Hepatocyte (in vitro differentiated cells): ENCODE data around the gene PTPRE. TPM values are rescaled to one million over a fixed set of nuclear protein-coding genes. Genes with fewer than 3 reads are reported as not detected.
A peak's percentile ranks its signal among the peaks of the same experiment; 100 is the strongest.

Experiments
- DNase-seq: peaks from one replicate; pipeline ENCODE4 v3.0.0-alpha.2; 2016; ENCODE audit warnings: low spot score
- H2AFZ ChIP-seq: fragments of 200-600 bp; sonication (generic); 2 replicates; pipeline ENCODE4 v1.6.0; 2016; ENCODE audit warnings: antibody characterized with exemption, mild to moderate bottlenecking
- H3K27ac ChIP-seq: fragments of 200-600 bp; sonication (generic); 2 replicates; pipeline ENCODE4 v1.5.1; 2016; ENCODE audit warnings: mild to moderate bottlenecking
- H3K27me3 ChIP-seq: fragments of 200-600 bp; sonication (generic); 2 replicates; pipeline ENCODE4 v1.6.1; 2016
- H3K36me3 ChIP-seq: fragments of 200-600 bp; sonication (generic); replicated peaks from 2 replicates; pipeline ENCODE4 v1.5.1; 2016; ENCODE audit warnings: low read depth; ENCODE audit not compliant: insufficient read depth
- H3K4me1 ChIP-seq: fragments of 200-600 bp; sonication (generic); 2 replicates; pipeline ENCODE4 v1.5.1; 2016; ENCODE audit warnings: mild to moderate bottlenecking, moderate library complexity; ENCODE audit not compliant: insufficient read depth
- H3K4me2 ChIP-seq: fragments of 200-600 bp; sonication (generic); 2 replicates; pipeline ENCODE4 v1.6.0; 2016
- H3K4me3 ChIP-seq: fragments of 200-600 bp; sonication (generic); 2 replicates; pipeline ENCODE4 v1.5.1; 2016; ENCODE audit warnings: mild to moderate bottlenecking
- H3K79me2 ChIP-seq: fragments of 200-600 bp; sonication (generic); 2 replicates; pipeline ENCODE4 v1.6.0; 2017; ENCODE audit warnings: mild to moderate bottlenecking
- H3K9me2 ChIP-seq: fragments of 200-600 bp; sonication (generic); replicated peaks from 2 replicates; pipeline ENCODE4 v1.6.0; 2017; ENCODE audit warnings: mild to moderate bottlenecking; ENCODE audit not compliant: insufficient read depth
- H3K9me3 ChIP-seq: fragments of 200-600 bp; sonication (generic); 2 replicates; pipeline ENCODE4 v1.5.1; 2016; ENCODE audit warnings: low read depth, mild to moderate bottlenecking
- H4K20me1 ChIP-seq: fragments of 200-600 bp; sonication (generic); 2 replicates; pipeline ENCODE4 v1.6.0; 2016; ENCODE audit warnings: mild to moderate bottlenecking; ENCODE audit not compliant: insufficient read depth, poor library complexity, severe bottlenecking
- CTCF ChIP-seq: fragments of 200-600 bp; sonication (generic); IDR thresholded peaks from 2 replicates; pipeline ENCODE4 v1.5.1; 2016; ENCODE audit warnings: antibody characterized with exemption, mild to moderate bottlenecking; ENCODE audit not compliant: poor library complexity
- EZH2 ChIP-seq: fragments of 200-600 bp; sonication (generic); IDR thresholded peaks from 2 replicates; pipeline ENCODE4 v1.6.1; 2016; ENCODE audit warnings: antibody characterized with exemption, mild to moderate bottlenecking, borderline replicate concordance
- EZH2phosphoT487 ChIP-seq: fragments of 200-600 bp; sonication (generic); IDR thresholded peaks from one replicate; pipeline ENCODE4 v1.6.1; 2018; ENCODE audit warnings: antibody characterized with exemption, mild to moderate bottlenecking, low read depth, moderate library complexity; ENCODE audit not compliant: unreplicated experiment, severe bottlenecking
- WGBS: methylation state at CpG from one replicate; pipeline ENCODE4 v1.1.6; 2016; ENCODE audit warnings: low lambda C conversion rate; ENCODE audit errors: missing lambda C conversion rate; 5-methylcytosine and 5-hydroxymethylcytosine counted together
- polyA plus RNA-seq: library from polyadenylated mRNA; unstranded; fragments of >200 nt; fragmentation: Nextera tagmentation; extraction: Ambion mirVana; gene quantifications from 2 replicates; pipeline ENCODE4 v1.2.1, GENCODE V29; 2016
- total RNA-seq: library from RNA; depleted of rRNA; stranded (reverse); fragments of >200 nt; gene quantifications from 2 replicates; pipeline ENCODE4 v1.2.3, GENCODE V29; 2014

Gene PTPRE
- total and polyA plus RNA-seq, 2 experiments from 2014 or later = 3.2 to 10.1 TPM

GRCh38 chr10:127883516-127883915, 23.4 kb upstream of the PTPRE start:
- Histone ChIP-seq H3K36me3 (no peaks in the 10 kb centered on the region), H3K79me2 (peaks cover 24% of the 10 kb centered on the region), H3K27me3 (no peaks in the 10 kb centered on the region), H3K9me3 (no peaks in the 10 kb centered on the region), H3K27ac (no peak overlapping the region), H3K4me1 (peaks cover 18% of the 10 kb centered on the region), H4K20me1 (no peaks in the 10 kb centered on the region), H2AFZ (no peak overlapping the region), H3K9me2 (no peaks in the 10 kb centered on the region), H3K4me3 (no peak overlapping the region), H3K4me2 (no peak overlapping the region)
- 94% methylated on average over 10 of the region's 10 CpGs for WGBS
- TF ChIP-seq EZH2phosphoT487 (no peak), CTCF (no peak), EZH2 (no peak)
- no peak for DNase-seq

GRCh38 chr10:127884501-127884900, 22.4 kb upstream of the PTPRE start:
- H3K27me3 ChIP-seq = no peaks in the 10 kb centered on the region
- no peak for DNase-seq
- H3K36me3 ChIP-seq = no peaks in the 10 kb centered on the region
- H2AFZ ChIP-seq = no peak overlapping the region
- peaks cover 13% of the 10 kb centered on the region for H3K4me1 ChIP-seq
- no peaks in the 10 kb centered on the region for H4K20me1 ChIP-seq
- H3K9me2 ChIP-seq = no peaks in the 10 kb centered on the region
- H3K79me2 ChIP-seq = peaks cover 24% of the 10 kb centered on the region
- H3K9me3 ChIP-seq = no peaks in the 10 kb centered on the region
- no peak overlapping the region for H3K4me3 ChIP-seq
- TF ChIP-seq EZH2phosphoT487 = no peak
- WGBS = 84% methylated on average over 5 of the region's 5 CpGs
- H3K27ac ChIP-seq = no peak overlapping the region
- H3K4me2 ChIP-seq = no peak overlapping the region

- Histone ChIP-seq H3K27me3 (no peaks in the 10 kb centered on the region), H2AFZ (no peak overlapping the region), H3K36me3 (no peaks in the 10 kb centered on the region), H4K20me1 (no peaks in the 10 kb centered on the region), H3K27ac (peak overlapping the region; percentile 63), H3K4me3 (no peak overlapping the region), H3K4me2 (peak overlapping the region; percentile 50), H3K9me3 (no peaks in the 10 kb centered on the region), H3K9me2 (no peaks in the 10 kb centered on the region), H3K79me2 (peaks cover 38% of the 10 kb centered on the region), H3K4me1 (peaks cover under 1% of the 10 kb centered on the region)
- WGBS = 90% methylated on average over 12 of the region's 12 CpGs
- DNase-seq = peak; percentile 69
- no peak for TF ChIP-seq EZH2
- TF ChIP-seq EZH2phosphoT487 = no peak
- TF ChIP-seq CTCF = no peak
Measured at GRCh38 chr10:127886371-127887051, 20.4 kb upstream of the PTPRE start.

GRCh38 chr10:127887541-127888415, 19.1 kb upstream of the PTPRE start:
- Histone ChIP-seq H3K9me3 (no peaks in the 10 kb centered on the region), H3K27ac (peak overlapping the region; percentile 65), H3K27me3 (no peaks in the 10 kb centered on the region), H3K79me2 (peaks cover 43% of the 10 kb centered on the region), H3K9me2 (no peaks in the 10 kb centered on the region), H3K36me3 (no peaks in the 10 kb centered on the region), H2AFZ (no peak overlapping the region), H3K4me3 (no peak overlapping the region), H3K4me1 (no peaks in the 10 kb centered on the region), H4K20me1 (no peaks in the 10 kb centered on the region), H3K4me2 (no peak overlapping the region)
- no peak for DNase-seq
- TF ChIP-seq EZH2 = no peak
- TF ChIP-seq CTCF = no peak
- no peak for TF ChIP-seq EZH2phosphoT487
- WGBS = 90% methylated on average over 16 of the region's 16 CpGs
